Activated T-cell treated with anti-CD3 and anti-CD28 coated beads, Interleukin-2, amount 50 U/mL, for 4 hours (primary cell): Measurements from ENCODE around the gene KRTAP21-1. TPM values are rescaled to one million over a fixed set of nuclear protein-coding genes. Genes with fewer than 3 reads are reported as not detected.
A peak's percentile ranks its signal among the peaks of the same experiment; 100 is the strongest.

Experiments
- ATAC-seq, 2 donors: fragments of 200-7000 bp; cut with Tn5 transposase; one replicate each; pipeline ENCODE4 v1.10.0; 2021
- DNase-seq: peaks from one replicate; pipeline ENCODE4 v3.0.0-alpha.2; 2020
- H3K27me3 Mint-ChIP-seq: one replicate; pipeline ENCODE4 v1.8.0; 2021; ENCODE audit warnings: low read depth, mixed read lengths
- H3K36me3 Mint-ChIP-seq: one replicate; pipeline ENCODE4 v1.8.0; 2022; ENCODE audit warnings: mixed read lengths; ENCODE audit not compliant: insufficient read depth
- H3K4me1 Mint-ChIP-seq: one replicate; pipeline ENCODE4 v1.8.0; 2021; ENCODE audit warnings: low read depth, mixed read lengths
- H3K4me3 Mint-ChIP-seq: one replicate; pipeline ENCODE4 v1.8.0; 2021; ENCODE audit warnings: mild to moderate bottlenecking, moderate library complexity, mixed read lengths
- H3K9me3 Mint-ChIP-seq: one replicate; pipeline ENCODE4 v1.8.0; 2021; ENCODE audit warnings: mixed read lengths
- total RNA-seq, 3 donors: library from RNA; stranded (reverse); gene quantifications; one replicate each; pipeline ENCODE4 v1.2.1, GENCODE V29; 2021

Gene KRTAP21-1
- total RNA-seq, 3 donors from 2014 or later = not detected

GRCh38 chr21:30714946-30715345 is 40.3 kb downstream of the KRTAP21-1 start:
- H3K27me3 Mint-ChIP-seq = no peaks in the 10 kb centered on the region
- DNase-seq (no peak), ATAC-seq (no peak)
- no peaks in the 10 kb centered on the region for H3K36me3 Mint-ChIP-seq
- peaks cover 12% of the 10 kb centered on the region for H3K9me3 Mint-ChIP-seq
- no peak overlapping the region for H3K4me3 Mint-ChIP-seq
- H3K4me1 Mint-ChIP-seq = peaks cover 30% of the 10 kb centered on the region

- Mint-ChIP-seq H3K27me3 (no peaks in the 10 kb centered on the region), H3K4me3 (no peak overlapping the region)
- ATAC-seq = no peak
These were observed 40.8 kb downstream of the KRTAP21-1 start for GRCh38 chr21:30714456-30714855.

GRCh38 chr21:30713766-30714165 is 41.5 kb downstream of the KRTAP21-1 start:
- ATAC-seq = no peak
- Mint-ChIP-seq H3K4me1 (peaks cover 20% of the 10 kb centered on the region), H3K4me3 (no peak overlapping the region), H3K36me3 (no peaks in the 10 kb centered on the region), H3K9me3 (peaks cover 12% of the 10 kb centered on the region), H3K27me3 (no peaks in the 10 kb centered on the region)
- DNase-seq = no peak

More at GRCh38 chr21:30714456-30714855, 40.8 kb downstream of the KRTAP21-1 start:
- Mint-ChIP-seq H3K36me3 (no peaks in the 10 kb centered on the region), H3K9me3 (peaks cover 12% of the 10 kb centered on the region), H3K4me1 (peaks cover 27% of the 10 kb centered on the region)
- DNase-seq = no peak

GRCh38 chr21:30710499-30710898 is 44.7 kb downstream of the KRTAP21-1 start:
- no peak overlapping the region for H3K4me3 Mint-ChIP-seq
- H3K36me3 Mint-ChIP-seq = no peaks in the 10 kb centered on the region
- peak; percentile 93 for ATAC-seq
- peaks cover 14% of the 10 kb centered on the region for H3K4me1 Mint-ChIP-seq
- DNase-seq = no peak
- H3K9me3 Mint-ChIP-seq = peaks cover 6% of the 10 kb centered on the region
- no peaks in the 10 kb centered on the region for H3K27me3 Mint-ChIP-seq

- H3K36me3 Mint-ChIP-seq = no peaks in the 10 kb centered on the region
- peaks cover 14% of the 10 kb centered on the region for H3K4me1 Mint-ChIP-seq
- no peak overlapping the region for H3K4me3 Mint-ChIP-seq
- DNase-seq = no peak
- H3K9me3 Mint-ChIP-seq = peaks cover 9% of the 10 kb centered on the region
- no peaks in the 10 kb centered on the region for H3K27me3 Mint-ChIP-seq
- ATAC-seq = peak in 1 of 2 donors; percentile 20
These were observed 47.8 kb downstream of the KRTAP21-1 start for GRCh38 chr21:30707409-30707808.

Other genes with a start within 250 kb of the KRTAP21-1 start
- not detected for gene KRTAP19-6, start 213.6 kb downstream of the KRTAP21-1 start, total RNA-seq
- gene KRTAP19-7, start 194.1 kb downstream of the KRTAP21-1 start, total RNA-seq = not detected
- not detected for gene KRTAP22-2, start 165.0 kb downstream of the KRTAP21-1 start, total RNA-seq
- gene KRTAP6-3, start 163.0 kb downstream of the KRTAP21-1 start, total RNA-seq = not detected
- gene KRTAP6-2, start 156.5 kb downstream of the KRTAP21-1 start, total RNA-seq = not detected
- gene KRTAP22-1, start 154.3 kb downstream of the KRTAP21-1 start, total RNA-seq = not detected
- not detected for gene KRTAP6-1, start 141.5 kb downstream of the KRTAP21-1 start, total RNA-seq
- gene KRTAP20-1, start 139.0 kb downstream of the KRTAP21-1 start, total RNA-seq = not detected
- gene KRTAP20-4, start 134.8 kb downstream of the KRTAP21-1 start, total RNA-seq = not detected
- not detected for gene KRTAP20-2, start 120.2 kb downstream of the KRTAP21-1 start, total RNA-seq
- gene KRTAP20-3, start 112.6 kb downstream of the KRTAP21-1 start, total RNA-seq = not detected
- gene KRTAP21-3, start 36.7 kb downstream of the KRTAP21-1 start, total RNA-seq = not detected
- gene KRTAP21-2, start 8.2 kb downstream of the KRTAP21-1 start, total RNA-seq = not detected
- gene KRTAP8-1, start 57.8 kb upstream of the KRTAP21-1 start, total RNA-seq = not detected
- gene KRTAP7-1, start 74.3 kb upstream of the KRTAP21-1 start, total RNA-seq = not detected
- gene KRTAP11-1, start 126.2 kb upstream of the KRTAP21-1 start, total RNA-seq = not detected